Heart left ventricle (tissue), 13 donors: ENCODE data around the gene MTHFR.

Experiments
- POLR2A ChIP-seq, 2 donors: fragments of 450-650 bp; IDR thresholded peaks; one replicate each; pipeline ENCODE4 v1.6.1; 2017; ENCODE audit warnings: antibody characterized with exemption in 2 of 2, mild to moderate bottlenecking in 2 of 2, moderate library complexity in 2 of 2
- TF ChIP-seq, protein P1 (sequence below), 12 donors: fragments of 200-600 bp; sonication (generic) in 4 of 12; IDR thresholded peaks; one replicate each; pipeline versions ENCODE4 v1.5.0 to v1.8.0; 2018 to 2022; ENCODE audit warnings: antibody characterized with exemption in 12 of 12, mild to moderate bottlenecking in 5 of 12
- donor health status: ischemic (EF 13 %, LVEDD 7.1; RV severe dilation, severe dysfunction).
- donor health status: DM: no; HTN: yes; CAD: no.
- donor health status: DM: no; HTN: no; CAD: no.
- donor health status: ischemic (EF 25% LVEDD 6.9; RV normal size, moderate dysfunction).
- donor health status: ischemic (EF 25% LVEDD 5.7; RV mildly dilated, moderate dysfunction).
- donor health status: ischemic (EF 35%, LVEDD 5.7; RV mildly dilated, moderate dysfunction).
- donor health status: nonischemic (EF 11% LVEDD 7.7; RV severe dilation, severe dysfunction).
- donor health status: DM: yes; HTN: yes; CAD: no.
- donor health status: PGD.
- donor health status: ischemic (EF 29% LVEDD 5.4; RV normal size, mild dysfunction).
- donor health status: nonischemic (EF 23%, LVEDD 6.1; RV moderate dilation, normal function).

DNA sequence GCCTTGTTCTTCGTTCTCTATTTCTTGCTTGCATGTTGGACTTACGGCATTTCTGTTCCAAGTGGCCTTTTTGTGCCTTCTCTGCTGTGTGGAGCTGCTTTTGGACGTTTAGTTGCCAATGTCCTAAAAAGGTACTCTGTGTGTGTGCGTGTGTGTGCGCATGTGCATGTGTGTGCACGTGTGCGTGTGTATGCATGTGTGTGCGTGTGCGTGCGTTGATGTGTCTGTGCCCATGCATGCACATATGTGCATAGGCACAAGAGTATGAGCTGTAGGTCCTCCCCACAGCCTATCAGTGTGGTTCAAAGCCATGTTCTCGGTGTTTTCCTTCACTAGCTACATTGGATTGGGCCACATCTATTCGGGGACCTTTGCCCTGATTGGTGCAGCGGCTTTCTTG is 28.1 kb upstream of the MTHFR start:
- TF ChIP-seq, protein P1, sequence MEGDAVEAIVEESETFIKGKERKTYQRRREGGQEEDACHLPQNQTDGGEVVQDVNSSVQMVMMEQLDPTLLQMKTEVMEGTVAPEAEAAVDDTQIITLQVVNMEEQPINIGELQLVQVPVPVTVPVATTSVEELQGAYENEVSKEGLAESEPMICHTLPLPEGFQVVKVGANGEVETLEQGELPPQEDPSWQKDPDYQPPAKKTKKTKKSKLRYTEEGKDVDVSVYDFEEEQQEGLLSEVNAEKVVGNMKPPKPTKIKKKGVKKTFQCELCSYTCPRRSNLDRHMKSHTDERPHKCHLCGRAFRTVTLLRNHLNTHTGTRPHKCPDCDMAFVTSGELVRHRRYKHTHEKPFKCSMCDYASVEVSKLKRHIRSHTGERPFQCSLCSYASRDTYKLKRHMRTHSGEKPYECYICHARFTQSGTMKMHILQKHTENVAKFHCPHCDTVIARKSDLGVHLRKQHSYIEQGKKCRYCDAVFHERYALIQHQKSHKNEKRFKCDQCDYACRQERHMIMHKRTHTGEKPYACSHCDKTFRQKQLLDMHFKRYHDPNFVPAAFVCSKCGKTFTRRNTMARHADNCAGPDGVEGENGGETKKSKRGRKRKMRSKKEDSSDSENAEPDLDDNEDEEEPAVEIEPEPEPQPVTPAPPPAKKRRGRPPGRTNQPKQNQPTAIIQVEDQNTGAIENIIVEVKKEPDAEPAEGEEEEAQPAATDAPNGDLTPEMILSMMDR (IDR thresholded peaks at IDR 0.05) = no peak
- no peak for TF ChIP-seq POLR2A (IDR thresholded peaks at IDR 0.05)
